HG03108 (cell line): ENCODE measurements around the gene TTF2.
A peak's percentile ranks its signal among the peaks of the same experiment; 100 is the strongest.

Experiments used
- ATAC-seq: cut with Tn5 transposase; IDR thresholded peaks from one replicate; pipeline ENCODE4 v1.9.1; 2021; ENCODE audit warnings: moderate library complexity; ENCODE audit not compliant: unreplicated experiment

TTF2 gene

DNA sequence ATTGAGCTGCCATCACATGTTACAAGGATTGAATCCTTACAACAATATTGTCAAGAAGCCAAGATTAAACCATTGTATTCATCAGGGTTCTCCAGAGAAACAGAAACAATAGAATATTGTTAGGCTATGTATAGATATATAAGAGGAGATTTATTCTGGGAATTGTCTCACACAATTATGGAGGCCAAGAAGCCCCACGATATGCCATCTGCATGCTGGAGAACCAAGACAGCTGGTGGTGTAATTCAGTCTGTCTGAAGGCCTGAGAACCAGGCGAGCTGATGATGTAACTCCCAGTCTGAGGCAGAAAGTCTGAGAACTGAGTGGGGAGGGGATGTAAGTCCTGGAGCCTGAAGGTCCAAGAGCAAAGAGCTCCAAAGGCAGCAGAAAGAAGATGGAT is 14.5 kb upstream of the TTF2 start:
- no peak for ATAC-seq

DNA sequence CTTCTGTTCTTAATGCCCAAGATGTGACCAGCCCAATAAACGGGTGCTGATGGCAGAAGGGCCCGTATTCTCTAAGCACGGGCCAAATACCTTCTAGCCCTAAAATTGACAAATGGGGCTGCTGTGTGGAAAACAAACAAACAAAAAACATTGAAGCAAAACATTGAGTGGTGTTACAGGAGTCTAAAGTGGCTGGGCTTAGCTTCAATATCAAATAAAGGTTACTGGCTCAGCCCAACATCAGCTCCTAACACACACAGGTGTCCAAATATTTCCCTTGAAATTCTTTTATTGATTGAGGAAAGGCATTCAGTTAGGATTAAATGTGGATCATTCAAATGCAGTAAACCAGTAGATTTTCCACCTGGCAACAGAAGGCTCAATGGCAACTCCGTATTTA is 13.3 kb upstream of the TTF2 start:
- ATAC-seq = no peak

- no peak for ATAC-seq
Measured at GRCh38 chr1:117047271-117047670, 12.9 kb upstream of the TTF2 start.

DNA sequence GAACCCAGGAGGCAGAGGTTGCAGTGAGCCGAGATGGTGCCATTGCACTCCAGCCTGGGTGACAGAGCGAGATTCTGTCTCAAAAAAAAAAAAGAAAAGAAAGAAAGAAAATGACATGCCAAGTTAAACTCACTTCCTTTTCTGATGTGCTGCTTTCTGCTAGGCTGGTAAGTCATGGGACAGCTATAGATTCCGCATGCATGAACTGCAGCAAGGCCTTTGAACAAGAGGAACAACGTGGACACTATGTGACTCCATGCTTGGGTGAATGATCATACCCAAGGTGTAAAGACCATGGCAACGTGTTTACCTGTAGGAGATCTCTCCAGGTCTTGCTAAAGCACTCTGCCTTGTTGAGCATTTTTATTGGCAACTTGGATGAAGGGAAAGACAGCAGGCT is 10.3 kb upstream of the TTF2 start:
- ATAC-seq = no peak

GRCh38 chr1:117051224-117052064 is 8.7 kb upstream of the TTF2 start:
- peak; percentile 75 for ATAC-seq

DNA sequence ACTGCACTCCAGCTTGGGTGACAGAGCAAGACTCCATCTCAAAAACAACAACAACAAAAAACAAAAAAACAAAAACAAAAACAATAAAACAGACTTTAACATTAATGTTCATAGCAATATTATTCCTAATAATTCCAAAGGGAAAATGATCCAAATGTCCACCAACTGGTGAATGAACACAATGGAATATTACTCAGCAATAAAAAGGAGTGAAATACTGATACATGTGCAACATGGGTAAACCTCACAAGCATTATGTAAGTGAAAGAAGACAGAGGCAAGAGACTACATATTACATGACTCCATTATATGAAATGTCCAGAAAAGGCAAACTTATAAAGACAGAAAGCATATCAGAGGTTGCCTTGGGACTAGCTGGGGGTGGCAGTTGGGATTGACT is 6.1 kb upstream of the TTF2 start:
- ATAC-seq = no peak

DNA sequence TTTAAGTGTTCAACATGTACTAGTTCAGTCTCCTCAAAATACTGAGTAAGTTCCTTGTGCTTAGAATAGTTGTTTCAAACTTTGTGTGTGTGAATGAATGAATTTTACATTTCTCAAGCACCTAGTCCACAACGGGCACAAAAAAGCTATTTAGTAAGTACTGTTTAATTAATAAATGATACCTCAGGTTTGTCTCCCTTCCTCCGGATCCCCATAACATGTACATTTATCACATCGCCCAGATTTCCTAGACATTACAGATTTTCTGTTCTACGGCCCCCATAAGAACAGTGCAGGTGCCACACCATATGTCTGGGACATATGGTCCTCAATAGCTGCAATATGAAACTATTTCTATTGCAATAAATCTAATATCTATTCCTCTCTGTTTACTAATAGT is 1.3 kb upstream of the TTF2 start:
- ATAC-seq = no peak

GRCh38 chr1:117059334-117059677 is 820 bp upstream of the TTF2 start:
- peak; percentile 27 for ATAC-seq

- peak; percentile 2 for ATAC-seq
Measured at GRCh38 chr1:117060441-117061317, 553 bp downstream of the TTF2 start.

GRCh38 chr1:117061986-117062415 is 1.9 kb downstream of the TTF2 start:
- peak; percentile 22 for ATAC-seq

- no peak for ATAC-seq
Measured at GRCh38 chr1:117066367-117066766, 6.2 kb downstream of the TTF2 start.

- ATAC-seq = peak; percentile 66
Measured at GRCh38 chr1:117067533-117068370, 7.6 kb downstream of the TTF2 start.

- no peak for ATAC-seq
Measured at GRCh38 chr1:117068580-117068979, 8.5 kb downstream of the TTF2 start.

- no peak for ATAC-seq
Measured at GRCh38 chr1:117069220-117069844, 9.2 kb downstream of the TTF2 start.

GRCh38 chr1:117070124-117070523 is 10.0 kb downstream of the TTF2 start:
- no peak for ATAC-seq

DNA sequence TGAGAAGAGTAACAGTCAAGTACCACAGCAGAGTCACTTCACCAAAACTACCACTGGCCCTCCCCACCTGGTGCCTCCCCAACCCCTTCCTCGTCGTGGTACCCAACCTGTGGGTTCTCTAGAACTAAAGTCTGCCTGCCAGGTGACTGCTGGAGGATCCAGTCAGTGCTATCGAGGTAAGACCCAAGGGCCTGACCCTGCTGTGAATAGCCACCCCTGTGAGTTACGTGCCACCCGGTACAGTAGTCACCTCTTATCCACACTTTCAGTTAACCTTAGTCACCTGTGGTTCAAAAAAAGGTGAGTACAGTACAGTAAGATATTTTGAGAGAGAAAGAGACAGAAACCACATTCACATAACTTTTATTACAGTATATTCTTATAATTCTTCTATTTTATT is 16.5 kb downstream of the TTF2 start:
- ATAC-seq = no peak

DNA sequence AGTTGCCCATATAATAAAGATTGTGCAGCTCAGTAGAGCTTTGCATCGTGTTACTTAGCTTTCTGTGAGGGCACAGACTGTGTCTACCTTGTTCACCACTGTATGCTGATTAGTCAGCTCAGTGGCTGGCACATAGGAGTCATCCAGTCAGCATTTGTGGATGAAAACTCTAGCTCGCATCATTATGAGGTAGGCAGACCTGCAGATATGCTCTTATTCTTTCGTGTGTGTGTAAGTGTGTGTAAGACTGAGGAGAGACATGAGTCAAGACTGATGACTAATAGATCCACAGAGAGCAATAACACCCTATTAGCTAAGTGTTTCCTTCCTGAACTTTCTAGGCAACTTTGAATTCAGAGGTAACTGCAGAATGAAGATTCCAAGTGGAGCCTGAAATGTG is 17.1 kb downstream of the TTF2 start:
- no peak for ATAC-seq

- no peak for ATAC-seq
Measured at GRCh38 chr1:117079737-117080136, 19.6 kb downstream of the TTF2 start.

- ATAC-seq = no peak
Measured at GRCh38 chr1:117084231-117084630, 24.1 kb downstream of the TTF2 start.

DNA sequence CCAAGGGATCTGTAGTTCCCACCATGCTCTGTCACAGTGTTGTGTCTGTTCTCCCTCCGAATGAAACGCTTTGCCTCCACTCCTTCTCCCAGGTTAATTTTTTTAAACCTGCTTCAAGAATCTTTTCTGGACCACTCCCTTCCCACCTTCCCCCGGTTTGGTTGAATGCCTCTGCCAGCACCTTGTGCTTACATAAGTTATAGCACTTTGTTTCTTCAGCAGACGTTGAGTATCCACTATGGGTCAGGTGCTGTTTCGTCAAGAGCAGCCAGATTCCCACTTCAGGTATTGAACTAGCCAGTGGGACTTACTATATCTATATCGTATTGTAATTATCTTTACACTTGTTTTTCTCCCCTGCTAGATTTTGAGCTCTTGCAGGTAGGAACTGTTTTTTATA is 27.6 kb downstream of the TTF2 start:
- ATAC-seq = no peak

- ATAC-seq = no peak
Measured at GRCh38 chr1:117089996-117090395, 29.9 kb downstream of the TTF2 start.
